Endothelial cell of umbilical vein (primary cell): ENCODE measurements around the gene SVIL. TPM values are rescaled to one million over a fixed set of nuclear protein-coding genes. Genes with fewer than 3 reads are reported as not detected.

Source experiments
- BruUV-seq: library from RNA; stranded (reverse); fragments of 400-500 nt; replicated peaks from 2 replicates; lab custom pipeline; 2021; lab: Mats Ljungman, UMichigan
- CTCF ChIA-PET: fragments of 300-600, 350-600 bp; sonication (Branson Sonifier 250); formaldehyde crosslinking; loops from one replicate; lab custom pipeline; 2021; ENCODE audit warnings: antibody characterized with exemption, inconsistent platforms; lab: Charles Lee
- POLR2A ChIA-PET: fragments of 300-600, 350-600 bp; sonication (Branson Sonifier 250); formaldehyde crosslinking; loops from one replicate; lab custom pipeline; 2021; ENCODE audit warnings: antibody characterized with exemption, inconsistent platforms; lab: Charles Lee
- DNase-seq: peaks from one replicate; pipeline ENCODE4 v3.0.0-alpha.2; 2011; ENCODE audit warnings: low read depth, low spot score
- FAIRE-seq: peaks from 2 replicates; lab custom pipeline; 2011; peaks lifted over from hg19 to GRCh38; lab: Jason Lieb, UNC
- H2AFZ ChIP-seq: 2 replicates; pipeline ENCODE4 v1.6.0; 2012; ENCODE audit warnings: low read depth, low read length, control low read depth, inconsistent platforms
- H3K27ac ChIP-seq: 2 replicates; pipeline ENCODE4 v1.5.1; 2011; ENCODE audit warnings: low read depth, mild to moderate bottlenecking, control low read depth, low read length, moderate library complexity; ENCODE audit not compliant: insufficient read depth
- H3K27me3 ChIP-seq, 2 experiments: 2 replicates each; pipeline versions ENCODE4 v1.6.0 to v1.6.1; 2011; ENCODE audit warnings: low read length in 2 of 2, mixed read lengths in 1 of 2; ENCODE audit not compliant: control insufficient read depth in 2 of 2, insufficient read depth in 2 of 2
- H3K36me3 ChIP-seq, 2 experiments: 2 replicates in 1 of 2; 3 replicates in 1 of 2; pipeline ENCODE4 v1.5.1; 2011; ENCODE audit warnings: low read length in 2 of 2, mild to moderate bottlenecking in 1 of 2, moderate library complexity in 1 of 2; ENCODE audit not compliant: control insufficient read depth in 2 of 2, insufficient read depth in 2 of 2; ENCODE audit errors: extremely low read depth in 1 of 2
- H3K4me1 ChIP-seq: 3 replicates; pipeline ENCODE4 v1.5.1; 2011; ENCODE audit warnings: mild to moderate bottlenecking, low read length; ENCODE audit not compliant: control insufficient read depth, insufficient read depth; ENCODE audit errors: extremely low read depth
- H3K4me2 ChIP-seq: 2 replicates; pipeline ENCODE4 v1.6.1; 2011; ENCODE audit warnings: low read length, control low read depth, mixed read lengths; ENCODE audit not compliant: insufficient read depth
- H3K4me3 ChIP-seq, 3 experiments: fragments of 200-600 bp in 1 of 3; sonication (generic), shearing (Covaris generic) in 1 of 3; replicated peaks in 1 of 3; 2 replicates each; pipeline ENCODE4 v1.5.1; 2011 to 2016; ENCODE audit warnings: control low read depth in 3 of 3, low read length in 3 of 3, mild to moderate bottlenecking in 2 of 3, inconsistent platforms in 1 of 3, low read depth in 1 of 3, moderate library complexity in 1 of 3; ENCODE audit not compliant: insufficient read depth in 1 of 3
- H3K79me2 ChIP-seq: 2 replicates; pipeline ENCODE4 v1.6.0; 2012; ENCODE audit warnings: low read length, inconsistent platforms; ENCODE audit not compliant: control insufficient read depth, insufficient read depth
- H3K9ac ChIP-seq: replicated peaks from 2 replicates; pipeline ENCODE3; 2011; ENCODE audit warnings: low read length, control low read depth; ENCODE audit not compliant: insufficient read depth; ENCODE audit errors: extremely low read depth
- H3K9me1 ChIP-seq: replicated peaks from 3 replicates; pipeline ENCODE4 v1.6.0; 2011; ENCODE audit warnings: mild to moderate bottlenecking, low read length; ENCODE audit not compliant: control insufficient read depth, insufficient read depth; ENCODE audit errors: extremely low read depth
- H3K9me3 ChIP-seq: replicated peaks from 2 replicates; pipeline ENCODE4 v1.5.1; 2012; ENCODE audit warnings: low read length, inconsistent platforms; ENCODE audit not compliant: control insufficient read depth, insufficient read depth
- H4K20me1 ChIP-seq: replicated peaks from 2 replicates; pipeline ENCODE3; 2011; ENCODE audit warnings: mild to moderate bottlenecking, low read length; ENCODE audit not compliant: control insufficient read depth, insufficient read depth; ENCODE audit errors: extremely low read depth
- CTCF ChIP-seq, 2 donors: IDR thresholded peaks; 1 replicate in 1 of 2; 2 replicates in 1 of 2; pipeline ENCODE4 v1.5.1; 2011; ENCODE audit warnings: low read length in 2 of 2, mild to moderate bottlenecking in 2 of 2, moderate library complexity in 2 of 2, control low read depth in 1 of 2, inconsistent platforms in 1 of 2, low read depth in 1 of 2; ENCODE audit not compliant: insufficient read depth in 1 of 2; ENCODE audit errors: extremely low read depth in 1 of 2
- EZH2 ChIP-seq: IDR thresholded peaks from 2 replicates; pipeline ENCODE4 v1.6.1; 2012; ENCODE audit warnings: borderline replicate concordance, low read depth, mild to moderate bottlenecking, moderate library complexity, low read length, inconsistent platforms; ENCODE audit not compliant: severe bottlenecking
- FOS ChIP-seq: IDR thresholded peaks from 2 replicates; pipeline ENCODE4 v1.6.1; 2011; ENCODE audit warnings: mild to moderate bottlenecking, low read length, moderate library complexity, borderline replicate concordance; ENCODE audit not compliant: insufficient read depth
- GATA2 ChIP-seq: IDR thresholded peaks from 2 replicates; pipeline ENCODE4 v1.7.0; 2011; ENCODE audit warnings: low read depth, mild to moderate bottlenecking, moderate library complexity, mixed read lengths, low read length; ENCODE audit not compliant: insufficient read length, insufficient read depth
- JUN ChIP-seq: IDR thresholded peaks from 2 replicates; pipeline ENCODE4 v1.6.1; 2011; ENCODE audit warnings: borderline replicate concordance, low read depth; ENCODE audit not compliant: insufficient read length, insufficient read depth
- MAX ChIP-seq: IDR thresholded peaks from 2 replicates; pipeline ENCODE4 v1.6.1; 2011; ENCODE audit not compliant: insufficient read depth, insufficient read length
- MYC ChIP-seq: IDR thresholded peaks from one replicate; pipeline ENCODE4 v1.6.1; 2011; ENCODE audit warnings: mild to moderate bottlenecking, low read depth, low read length
- POLR2A ChIP-seq: IDR thresholded peaks from 2 replicates; pipeline ENCODE4 v1.6.1; 2012; ENCODE audit warnings: low read depth, mild to moderate bottlenecking, control low read depth, low read length
- POLR2AphosphoS5 ChIP-seq: IDR thresholded peaks from 2 replicates; pipeline ENCODE4 v1.6.1; 2012; ENCODE audit warnings: low read depth, mild to moderate bottlenecking, control low read depth, low read length, moderate library complexity; ENCODE audit not compliant: insufficient read depth
- dilution Hi-C: fragments of 300-500 bp; cut with MboI; formaldehyde crosslinking; loops from one replicate; pipeline ENCODE4 v1.15.0; 2019; ENCODE audit warnings: low sequenced_read_pairs; ENCODE audit not compliant: extremely low pct_ligation_motif_present
- intact Hi-C: fragments of 100-400 bp; cut with micrococcal nuclease; formaldehyde crosslinking; loops from one replicate; pipeline ENCODE4 v1.10.0; 2022
- polyA plus RNA-seq, 4 experiments: library from polyadenylated mRNA; depleted of rRNA in 3 of 4; stranded (reverse) in 3 of 4; unstranded in 1 of 4; fragments of >200 nt; gene quantifications; 2 replicates each; pipeline versions ENCODE4 v1.2.1 to v1.2.3, GENCODE V29; 2011 to 2012; ENCODE audit warnings: missing spikeins in 1 of 4
- total RNA-seq: library from RNA; stranded (reverse); gene quantifications from 2 replicates; pipeline ENCODE4 v1.2.3, GENCODE V29; 2021

Gene SVIL
- total and polyA plus RNA-seq, 2 donors (not counting 3 experiments of a cell fraction or from before 2014, with no cell fraction given) = 22.6 to 70.7 TPM

- TF ChIP-seq JUN = no peak
- TF ChIP-seq POLR2A = no peak
- no peak for TF ChIP-seq CTCF (IDR thresholded peaks at IDR 0.05; ENCODE audit: extremely low read depth in 1 of 2, insufficient read depth in 1 of 2, low read depth in 1 of 2, low read length in 2 of 2)
- TF ChIP-seq GATA2 = no peak
- TF ChIP-seq MAX = no peak
- TF ChIP-seq MYC = no peak
- TF ChIP-seq EZH2 = no peak
- TF ChIP-seq POLR2AphosphoS5 = no peak
- no peak for TF ChIP-seq FOS
- ChIA-PET POLR2A (no interaction called here), CTCF (no interaction called here)
- Histone ChIP-seq H3K4me3 (no peak overlapping the region), H2AFZ (no peak overlapping the region), H3K79me2 (peaks cover 2% of the 10 kb centered on the region), H3K27ac (no peak overlapping the region), H3K36me3 (peaks cover 0 to under 1% of the 10 kb centered on the region in 2 experiments), H3K4me1 (no peaks in the 10 kb centered on the region), H3K27me3 (no peaks in the 10 kb centered on the region), H3K9ac (no peak overlapping the region), H4K20me1 (peaks cover 3% of the 10 kb centered on the region), H3K4me2 (no peak overlapping the region), H3K9me1 (no peaks in the 10 kb centered on the region), H3K9me3 (no peaks in the 10 kb centered on the region)
- intact Hi-C loops (no loop called here), dilution Hi-C loops (no loop called here)
- no peak for FAIRE-seq
- DNase-seq = no peak
- BruUV-seq = no TSS peak
Observed at GRCh38 chr10:29542723-29543122, 92.0 kb downstream of the SVIL start.
